KOPT-K1 (cell line): ENCODE measurements around the gene ZC3H12C.

Experiments
- H3K27ac ChIP-seq: fragments of 200-600 bp; sonication (generic); 2 replicates; pipeline ENCODE4 v1.5.1; 2016; ENCODE audit warnings: antibody characterized with exemption, mild to moderate bottlenecking, low read depth, low read length; ENCODE audit not compliant: poor library complexity, severe bottlenecking
- H3K36me3 ChIP-seq: fragments of 200-600 bp; sonication (generic); 2 replicates; pipeline ENCODE4 v1.5.1; 2017; ENCODE audit warnings: antibody characterized with exemption, mild to moderate bottlenecking, low read length, moderate library complexity; ENCODE audit not compliant: insufficient read depth
- H3K9me3 ChIP-seq: fragments of 200-600 bp; sonication (generic); 2 replicates; pipeline ENCODE4 v1.5.1; 2017; ENCODE audit warnings: antibody characterized with exemption, low read length, mild to moderate bottlenecking; ENCODE audit not compliant: insufficient read depth, poor library complexity, severe bottlenecking

Gene ZC3H12C

DNA sequence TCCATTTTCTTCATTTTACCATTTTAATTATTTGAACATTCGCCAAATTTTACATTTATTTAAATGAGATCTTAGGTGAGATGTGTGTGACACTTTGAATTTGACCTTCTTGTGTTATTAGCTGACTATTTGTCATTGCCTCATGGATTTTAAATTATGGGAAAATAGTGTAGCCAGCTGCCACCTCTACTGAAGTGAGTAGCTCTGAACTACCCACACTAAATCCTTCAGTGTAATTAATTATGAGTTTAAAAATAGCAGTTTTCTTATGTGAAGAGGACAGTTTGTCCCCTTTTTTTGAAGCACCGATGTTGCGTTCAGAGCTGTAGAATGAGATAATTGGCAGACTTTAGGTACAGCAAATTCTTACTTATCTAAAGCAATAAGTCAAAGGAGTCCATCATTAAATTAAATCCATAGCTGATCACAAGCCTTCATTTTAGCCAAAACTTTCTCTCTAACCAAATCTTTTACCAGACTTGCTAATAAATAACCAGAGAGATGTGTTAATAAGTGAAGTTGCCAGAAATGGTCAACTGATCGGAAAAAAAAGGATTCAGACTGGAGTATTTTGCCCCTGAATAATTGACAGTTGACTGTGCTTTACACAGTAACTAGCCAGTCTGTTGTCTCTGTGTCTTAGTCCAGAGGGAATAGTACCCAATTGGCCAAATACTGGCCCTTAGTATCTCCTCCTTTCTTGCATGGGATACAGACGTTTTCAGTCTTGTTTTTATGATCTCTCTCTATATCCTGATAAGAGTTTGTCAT lies 75.0 kb downstream of the ZC3H12C start:
- Histone ChIP-seq H3K27ac (no peak overlapping the region), H3K36me3 (no peaks in the 10 kb centered on the region)

DNA sequence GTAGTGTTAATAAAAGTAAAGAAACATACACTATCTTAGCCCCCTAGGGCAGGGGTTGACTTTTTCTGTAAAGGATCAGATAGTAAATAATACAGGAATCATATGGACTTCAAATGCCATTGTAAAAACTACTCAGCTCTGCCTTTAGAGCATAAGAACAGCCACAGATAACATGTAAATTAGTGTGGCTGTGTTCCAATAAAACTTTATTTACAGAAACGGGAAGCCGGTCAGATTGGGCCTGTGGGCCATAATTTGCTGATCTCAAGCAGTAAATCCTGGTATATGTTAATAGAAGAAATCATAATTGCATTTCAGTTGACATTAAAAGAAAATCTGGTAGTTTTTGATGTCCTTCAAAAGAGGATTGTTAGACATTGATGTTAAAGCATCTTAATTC lies 76.5 kb downstream of the ZC3H12C start:
- Histone ChIP-seq H3K36me3 (no peaks in the 10 kb centered on the region), H3K27ac (no peak overlapping the region), H3K9me3 (no peaks in the 10 kb centered on the region)

More for the DNA sequence above, 75.0 kb downstream of the ZC3H12C start:
- no peaks in the 10 kb centered on the region for H3K9me3 ChIP-seq

DNA sequence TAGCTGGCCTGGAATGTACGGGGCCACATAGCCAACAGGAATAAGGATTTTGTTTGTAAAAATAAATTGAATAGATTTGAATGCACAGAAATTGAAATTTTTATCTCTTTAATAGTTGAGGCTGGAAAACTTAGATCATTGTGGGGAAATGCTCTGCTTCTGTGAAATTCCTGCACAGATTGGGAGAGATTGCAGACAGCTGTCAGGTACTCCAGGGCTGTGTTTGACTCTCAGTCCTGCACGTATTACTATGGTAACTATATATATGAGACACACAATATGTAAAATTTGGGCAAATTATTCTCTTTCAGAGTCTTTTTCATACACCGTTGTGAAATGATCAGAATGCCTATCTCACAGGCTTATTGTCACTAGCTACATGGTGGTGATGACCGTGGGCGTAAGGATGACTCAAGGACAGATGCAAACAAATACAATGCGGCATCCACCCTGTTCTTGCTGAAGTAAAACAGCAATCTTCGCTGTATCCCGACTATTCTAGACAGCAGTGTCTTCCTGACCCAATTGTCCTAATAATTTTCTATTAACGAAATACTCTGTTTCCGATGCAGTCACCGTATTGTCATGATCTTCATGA lies 79.4 kb downstream of the ZC3H12C start:
- Histone ChIP-seq H3K36me3 (no peaks in the 10 kb centered on the region), H3K27ac (no peak overlapping the region)

DNA sequence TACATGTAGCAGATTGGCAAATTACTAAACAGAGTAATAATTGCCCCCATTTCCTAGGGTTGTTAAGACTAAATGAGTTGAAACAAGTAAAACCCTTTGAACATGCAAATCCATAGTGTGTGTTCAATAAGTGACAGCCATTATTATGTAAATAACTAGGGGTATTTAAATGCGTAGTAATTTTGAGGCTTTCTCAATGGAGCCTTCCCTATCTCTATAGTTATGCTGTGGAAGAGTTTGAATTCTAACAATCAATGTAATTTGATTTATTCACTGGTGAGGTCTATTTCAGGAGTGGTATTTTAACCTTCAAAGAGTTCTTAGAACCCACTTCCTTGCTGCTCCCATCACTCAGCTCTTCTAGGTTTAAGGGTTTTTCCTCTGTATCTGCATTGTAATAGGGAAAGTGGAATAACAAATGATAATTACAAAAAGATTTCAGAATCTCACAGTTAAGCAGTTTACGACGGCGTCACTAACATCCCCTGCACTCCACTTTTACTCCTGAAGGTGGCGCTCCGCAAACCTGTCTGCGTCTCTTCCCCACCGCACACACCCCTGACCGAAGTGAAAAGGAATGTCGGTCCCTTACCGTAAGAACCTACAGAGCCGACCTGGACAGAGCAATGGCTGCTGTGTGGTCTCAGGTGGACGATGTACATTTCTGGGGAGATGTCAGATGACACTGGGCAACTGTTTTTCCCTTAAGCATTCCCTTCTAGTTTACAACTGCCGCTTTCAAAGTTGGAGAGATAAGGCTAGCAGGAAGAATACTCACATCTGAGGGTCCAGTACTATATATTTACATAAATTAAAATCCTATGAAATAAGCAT lies 80.8 kb downstream of the ZC3H12C start:
- H3K9me3 ChIP-seq = no peaks in the 10 kb centered on the region
- H3K36me3 ChIP-seq = no peaks in the 10 kb centered on the region
- H3K27ac ChIP-seq = no peak overlapping the region

More for the DNA sequence above, 79.4 kb downstream of the ZC3H12C start:
- H3K9me3 ChIP-seq = no peaks in the 10 kb centered on the region

DNA sequence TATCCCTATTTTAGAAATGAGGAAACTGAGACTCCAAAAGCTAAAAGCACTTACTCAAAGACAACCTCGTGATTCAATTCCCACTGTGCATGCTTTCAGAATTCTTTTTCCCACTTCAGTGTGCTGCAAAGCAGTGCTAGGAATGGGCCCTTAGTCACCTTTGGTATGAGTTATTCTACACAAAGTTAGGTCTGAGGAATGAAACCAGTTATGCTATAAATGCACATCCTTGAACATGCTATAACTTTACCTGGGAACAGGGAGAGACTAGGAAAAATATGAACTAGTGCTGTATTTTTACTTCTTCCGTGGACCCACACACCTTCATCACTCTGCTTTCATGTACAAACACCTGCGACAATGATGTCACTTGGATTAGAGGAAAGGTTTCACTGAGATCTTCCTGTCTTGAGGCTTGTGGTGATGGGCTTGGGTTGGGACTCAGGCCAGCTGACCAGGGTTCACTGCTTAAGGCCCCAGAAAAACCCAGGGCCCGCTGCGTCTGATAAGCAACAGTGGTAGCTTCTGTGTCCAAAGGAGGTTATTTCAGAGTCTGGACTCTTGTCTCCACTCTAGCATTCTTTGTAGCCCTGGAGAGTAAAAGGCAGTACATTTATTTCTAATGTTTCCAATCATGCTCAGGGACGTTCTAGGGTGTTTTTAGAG lies 81.6 kb downstream of the ZC3H12C start:
- H3K9me3 ChIP-seq = no peaks in the 10 kb centered on the region
- no peaks in the 10 kb centered on the region for H3K36me3 ChIP-seq
- H3K27ac ChIP-seq = no peak overlapping the region

DNA sequence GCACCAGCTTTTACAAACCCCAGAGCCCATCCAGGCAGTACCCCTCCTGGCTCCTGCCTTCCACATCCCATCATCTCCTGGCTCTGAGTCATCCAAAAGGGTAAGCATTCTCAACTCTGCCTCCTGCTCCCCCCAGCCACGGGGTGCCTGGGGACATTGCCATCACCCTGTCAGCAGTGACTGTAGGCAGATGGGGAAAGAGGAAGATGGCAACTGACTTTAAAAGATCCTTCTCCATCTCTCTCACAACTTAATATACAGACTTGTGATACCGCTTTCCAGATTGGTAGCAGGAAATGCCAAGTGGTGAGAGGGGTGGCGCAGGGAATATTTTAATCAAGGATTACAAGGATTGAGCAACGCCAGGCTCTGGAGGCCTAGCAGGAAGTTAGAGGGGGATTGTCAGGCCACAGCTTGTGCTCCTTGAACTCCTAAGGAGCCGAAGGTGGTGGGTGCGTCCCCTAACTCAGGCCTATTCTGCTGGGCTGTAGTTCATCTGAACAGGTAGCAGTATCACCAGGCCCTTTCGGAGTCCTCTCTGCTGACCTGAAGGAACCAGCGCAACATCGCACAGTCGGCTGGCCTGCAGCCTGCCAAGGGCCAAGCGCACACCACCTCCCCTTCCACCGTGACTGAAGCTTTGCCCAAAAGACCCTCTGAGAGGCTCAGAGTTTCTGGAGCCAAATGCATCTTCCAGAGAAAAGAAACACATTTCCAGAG lies 83.3 kb downstream of the ZC3H12C start:
- H3K36me3 ChIP-seq = no peaks in the 10 kb centered on the region
- no peak overlapping the region for H3K27ac ChIP-seq
- H3K9me3 ChIP-seq = no peaks in the 10 kb centered on the region

DNA sequence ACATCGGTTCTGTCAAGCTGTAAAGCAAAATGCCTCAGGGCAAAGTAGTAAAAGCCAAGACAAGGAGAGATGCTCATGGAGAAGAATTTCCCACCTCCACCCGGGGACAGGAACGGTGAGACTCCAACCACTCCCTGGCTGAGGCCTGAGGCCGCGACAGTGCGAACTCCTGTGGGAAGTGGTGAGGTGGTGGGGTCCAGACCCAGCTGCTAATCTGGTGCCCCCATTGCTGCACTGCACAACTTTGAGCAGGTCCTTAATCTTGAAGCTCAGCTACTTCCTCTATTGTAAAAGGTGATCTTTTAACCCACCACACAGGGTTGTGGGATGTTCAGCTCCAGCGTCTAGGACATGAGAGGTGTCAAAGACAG lies 83.9 kb downstream of the ZC3H12C start:
- H3K36me3 ChIP-seq = no peaks in the 10 kb centered on the region
- H3K27ac ChIP-seq = no peak overlapping the region
- no peaks in the 10 kb centered on the region for H3K9me3 ChIP-seq

DNA sequence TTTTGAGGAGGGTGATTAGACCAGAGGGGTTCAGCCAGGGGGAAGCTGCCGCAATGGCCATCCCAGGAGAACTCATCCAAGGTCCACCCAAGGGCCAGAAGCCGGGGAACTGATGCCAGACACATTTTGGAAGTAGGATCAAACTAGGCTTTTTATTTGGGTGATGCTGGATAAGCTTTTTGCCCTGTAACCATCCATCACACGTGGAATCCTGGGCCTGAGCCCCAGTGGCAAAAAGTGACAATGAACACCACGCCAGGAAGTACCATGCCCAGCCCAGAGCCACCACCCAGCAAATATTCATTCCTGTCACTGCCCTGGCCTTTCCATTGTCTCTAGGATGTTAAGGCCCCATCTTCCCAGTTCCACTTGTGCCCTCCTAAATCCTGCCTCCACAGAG lies 85.9 kb downstream of the ZC3H12C start:
- Histone ChIP-seq H3K9me3 (no peaks in the 10 kb centered on the region), H3K27ac (no peak overlapping the region), H3K36me3 (no peaks in the 10 kb centered on the region)

DNA sequence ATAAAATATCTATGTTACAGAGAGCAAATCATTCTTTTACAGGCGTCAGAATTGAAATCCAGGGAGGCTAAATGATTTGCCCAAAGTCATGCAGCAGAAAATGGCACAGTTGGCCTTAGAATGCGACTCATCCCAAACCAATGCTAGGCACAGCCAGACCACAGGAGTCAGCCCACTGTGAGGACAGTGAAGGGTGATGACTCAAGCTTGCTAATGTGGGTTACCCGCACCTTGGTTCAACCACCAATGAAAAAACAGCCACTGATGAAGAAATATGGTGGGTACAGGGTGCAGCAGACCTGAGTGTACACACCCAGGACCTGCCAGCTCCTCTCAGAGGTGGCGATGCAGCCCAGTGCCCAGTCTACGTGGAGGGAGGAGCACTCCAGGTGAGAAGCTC lies 89.7 kb downstream of the ZC3H12C start:
- no peaks in the 10 kb centered on the region for H3K36me3 ChIP-seq
- H3K9me3 ChIP-seq = no peaks in the 10 kb centered on the region
- H3K27ac ChIP-seq = no peak overlapping the region

DNA sequence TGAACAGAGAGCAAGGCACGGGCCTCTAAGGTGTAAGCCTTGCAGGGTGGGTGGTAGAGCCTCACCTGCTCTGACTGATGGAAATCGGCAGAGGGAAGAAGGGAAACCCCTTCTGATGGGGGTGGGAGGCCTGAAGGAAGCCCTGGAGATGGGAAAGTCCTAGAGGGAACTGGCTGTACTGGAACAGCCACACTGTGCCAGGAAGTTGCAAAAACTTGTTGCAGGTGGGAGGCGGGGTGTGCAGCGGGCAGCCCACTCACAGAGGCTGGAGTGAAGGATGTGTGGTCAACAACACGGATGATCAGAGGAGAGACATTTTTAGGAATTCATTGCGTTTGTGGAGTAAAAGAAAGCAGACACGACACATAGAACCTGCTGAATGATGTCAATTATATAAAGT lies 91.3 kb downstream of the ZC3H12C start:
- Histone ChIP-seq H3K27ac (no peak overlapping the region), H3K36me3 (no peaks in the 10 kb centered on the region), H3K9me3 (no peaks in the 10 kb centered on the region)

DNA sequence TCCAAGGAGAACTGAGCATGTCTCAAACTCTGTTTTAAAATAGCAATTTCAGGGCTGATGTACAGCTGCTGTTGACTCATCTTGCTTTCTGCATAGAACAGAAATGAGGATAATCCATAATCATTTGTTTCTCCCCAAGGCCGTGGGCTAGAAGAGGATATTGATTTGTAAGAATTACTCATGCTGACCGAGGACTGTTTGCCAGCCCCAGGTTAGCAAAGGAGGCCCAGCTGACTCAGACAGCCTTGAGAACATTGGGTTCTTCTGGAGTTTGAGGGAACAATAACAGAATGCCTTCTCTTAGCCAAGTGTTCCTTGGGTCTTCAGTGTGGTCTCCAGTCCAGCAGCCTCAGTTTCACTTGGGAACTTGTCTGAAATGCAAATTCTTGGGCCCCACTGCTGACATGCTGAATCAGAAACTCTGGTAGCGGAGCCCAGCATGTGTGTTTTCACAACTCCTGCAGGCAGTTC lies 92.0 kb downstream of the ZC3H12C start:
- Histone ChIP-seq H3K36me3 (no peaks in the 10 kb centered on the region), H3K9me3 (no peaks in the 10 kb centered on the region), H3K27ac (no peak overlapping the region)

DNA sequence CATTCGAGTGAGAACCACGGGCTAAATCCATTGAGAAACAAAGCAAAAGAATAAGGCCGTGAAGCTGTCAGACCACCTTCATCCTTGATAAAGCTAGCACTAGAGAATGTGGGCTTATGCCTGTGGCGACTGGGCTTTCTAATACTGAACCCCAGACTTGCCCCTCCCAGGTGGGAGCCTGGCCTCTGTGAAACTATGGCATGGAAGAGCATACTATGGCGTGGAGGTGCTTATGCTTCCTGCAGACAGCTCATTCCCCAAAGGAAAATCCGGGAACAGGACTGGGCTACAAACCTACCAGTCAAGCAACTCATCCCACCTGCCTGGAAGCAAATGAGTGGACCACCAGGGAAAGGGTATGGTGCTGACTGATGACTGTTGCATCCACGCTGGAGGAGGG lies 92.4 kb downstream of the ZC3H12C start:
- Histone ChIP-seq H3K36me3 (no peaks in the 10 kb centered on the region), H3K9me3 (no peaks in the 10 kb centered on the region), H3K27ac (no peak overlapping the region)

DNA sequence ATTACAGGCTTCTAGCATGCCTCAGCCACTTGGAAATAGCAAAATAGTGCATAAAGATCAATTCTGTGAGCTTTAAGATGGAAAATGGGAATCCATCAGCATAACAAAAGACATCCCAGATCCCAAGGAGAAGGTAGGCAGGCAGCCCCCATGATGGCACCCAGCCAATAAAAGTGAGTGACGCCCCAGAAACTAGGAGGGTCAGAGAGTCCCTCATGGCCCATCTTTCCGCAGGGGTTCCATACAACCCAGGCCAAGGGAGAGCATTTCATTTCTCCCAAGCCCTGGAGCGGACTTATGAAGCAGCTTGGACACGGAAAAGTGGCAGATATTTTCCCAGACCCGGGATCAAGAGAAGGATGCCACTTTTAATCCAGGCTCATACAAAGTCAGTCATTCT lies 93.3 kb downstream of the ZC3H12C start:
- H3K27ac ChIP-seq = no peak overlapping the region
- H3K36me3 ChIP-seq = no peaks in the 10 kb centered on the region
- no peaks in the 10 kb centered on the region for H3K9me3 ChIP-seq

DNA sequence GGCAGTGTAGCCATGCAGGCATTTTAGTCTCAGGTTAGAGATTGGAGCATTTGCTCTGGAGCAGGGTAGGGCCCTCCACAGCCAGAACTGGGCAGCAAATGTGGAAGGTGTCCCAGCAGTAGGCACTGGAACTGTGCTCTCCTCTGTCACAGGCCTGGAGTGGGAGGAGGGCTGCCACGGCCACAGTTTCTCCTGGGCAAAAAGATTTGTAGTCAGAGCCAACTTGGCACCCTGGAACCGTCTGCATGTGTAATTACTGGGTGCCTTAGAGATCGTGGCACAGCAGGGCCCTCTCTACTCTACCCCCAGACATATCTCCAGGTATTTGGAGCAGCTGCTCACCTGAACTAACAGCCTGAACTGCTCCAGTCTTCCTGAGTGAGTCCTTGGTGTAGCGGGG lies 93.7 kb downstream of the ZC3H12C start:
- Histone ChIP-seq H3K27ac (no peak overlapping the region), H3K36me3 (no peaks in the 10 kb centered on the region), H3K9me3 (no peaks in the 10 kb centered on the region)
